Upper lobe of left lung (tissue), 4 donors: ENCODE measurements around the gene PPP4R3A.

Experiments used
- POLR2A ChIP-seq, 4 donors: fragments of 450-650 bp; IDR thresholded peaks; one replicate each; pipeline ENCODE4 v1.5.1; 2016 to 2017; ENCODE audit warnings: antibody characterized with exemption in 4 of 4, mild to moderate bottlenecking in 2 of 4
- POLR2AphosphoS5 ChIP-seq, 2 donors: sonication (generic); formaldehyde crosslinking; IDR thresholded peaks; one replicate each; pipeline ENCODE4 v1.5.1; 2017; ENCODE audit warnings: antibody characterized with exemption in 2 of 2
- TF ChIP-seq, protein P1 (sequence below), 6 experiments: fragments of 450-650 bp in 4 of 6; fragments of 200-600 bp in 2 of 6; sonication (generic) in 2 of 6; IDR thresholded peaks; one replicate each; pipeline ENCODE4 v1.5.1; 2016 to 2019; ENCODE audit warnings: antibody characterized with exemption in 6 of 6

DNA sequence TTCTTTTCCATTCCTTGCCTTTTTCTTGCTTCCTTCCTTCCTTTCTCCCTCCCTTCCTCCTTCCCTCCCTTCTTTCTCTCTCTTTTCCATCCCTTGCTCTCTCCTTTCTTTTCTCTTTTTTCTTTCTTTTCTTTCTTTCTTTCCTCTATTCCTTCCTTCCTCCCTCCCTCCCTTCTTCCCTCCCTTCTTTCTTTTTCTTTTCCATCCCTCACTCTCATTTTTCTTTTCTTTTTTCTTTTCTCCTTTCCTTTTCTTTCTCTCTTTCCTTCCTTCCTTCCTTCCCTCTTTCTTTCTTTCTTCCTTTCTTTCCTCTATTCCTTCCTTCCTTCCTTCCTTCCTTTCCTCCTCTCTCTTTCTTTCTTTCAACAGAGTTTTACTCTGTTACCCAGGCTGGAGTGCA, 35.1 kb upstream of the PPP4R3A start:
- TF ChIP-seq POLR2A (IDR thresholded peaks at IDR 0.05), result no peak
- TF ChIP-seq POLR2AphosphoS5 (IDR thresholded peaks at IDR 0.05), result no peak
- TF ChIP-seq, protein P1, sequence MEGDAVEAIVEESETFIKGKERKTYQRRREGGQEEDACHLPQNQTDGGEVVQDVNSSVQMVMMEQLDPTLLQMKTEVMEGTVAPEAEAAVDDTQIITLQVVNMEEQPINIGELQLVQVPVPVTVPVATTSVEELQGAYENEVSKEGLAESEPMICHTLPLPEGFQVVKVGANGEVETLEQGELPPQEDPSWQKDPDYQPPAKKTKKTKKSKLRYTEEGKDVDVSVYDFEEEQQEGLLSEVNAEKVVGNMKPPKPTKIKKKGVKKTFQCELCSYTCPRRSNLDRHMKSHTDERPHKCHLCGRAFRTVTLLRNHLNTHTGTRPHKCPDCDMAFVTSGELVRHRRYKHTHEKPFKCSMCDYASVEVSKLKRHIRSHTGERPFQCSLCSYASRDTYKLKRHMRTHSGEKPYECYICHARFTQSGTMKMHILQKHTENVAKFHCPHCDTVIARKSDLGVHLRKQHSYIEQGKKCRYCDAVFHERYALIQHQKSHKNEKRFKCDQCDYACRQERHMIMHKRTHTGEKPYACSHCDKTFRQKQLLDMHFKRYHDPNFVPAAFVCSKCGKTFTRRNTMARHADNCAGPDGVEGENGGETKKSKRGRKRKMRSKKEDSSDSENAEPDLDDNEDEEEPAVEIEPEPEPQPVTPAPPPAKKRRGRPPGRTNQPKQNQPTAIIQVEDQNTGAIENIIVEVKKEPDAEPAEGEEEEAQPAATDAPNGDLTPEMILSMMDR (IDR thresholded peaks at IDR 0.05), result no peak
